NCI-H1048 (cell line): Measurements from ENCODE around the gene LSMEM2.

ENCODE experiments used
- DNase-seq: peaks from one replicate; lab custom pipeline; 2025; lab: John Stamatoyannopoulos, UW

The LSMEM2 gene

GRCh38 chr3:50322386-50323091, 43.7 kb downstream of the LSMEM2 start, which contains the start of gene HYAL2:
Gene HYAL2 (minus strand): TSS chr3:50322745. CDS start chr3:50320489, 2,256 bp downstream.
- no peak for DNase-seq

GRCh38 chr3:50323092-50323600, 44.3 kb downstream of the LSMEM2 start:
- no peak for DNase-seq

GRCh38 chr3:50323614-50324199, 44.8 kb downstream of the LSMEM2 start:
- no peak for DNase-seq

- DNase-seq = peak; percentile 61
Observed at GRCh38 chr3:50324351-50325112, 45.6 kb downstream of the LSMEM2 start.

- no peak for DNase-seq
Observed at GRCh38 chr3:50325113-50325480, 46.2 kb downstream of the LSMEM2 start.

GRCh38 chr3:50325497-50326181, 46.8 kb downstream of the LSMEM2 start:
- DNase-seq = no peak

- no peak for DNase-seq
Observed at GRCh38 chr3:50326182-50326541, 47.3 kb downstream of the LSMEM2 start.

- no peak for DNase-seq
Observed at GRCh38 chr3:50327129-50327528, 48.2 kb downstream of the LSMEM2 start.

GRCh38 chr3:50327943-50328691, 49.2 kb downstream of the LSMEM2 start, which contains the start of gene TUSC2:
Gene TUSC2 (minus strand): TSS chr3:50328223. CDS start chr3:50328099, 124 bp downstream.
- DNase-seq = peak; percentile 95

- DNase-seq = no peak
Observed at GRCh38 chr3:50330330-50330729, 51.4 kb downstream of the LSMEM2 start.

- no peak for DNase-seq
Observed at GRCh38 chr3:50331364-50331907, 52.5 kb downstream of the LSMEM2 start.

GRCh38 chr3:50333744-50334328, 54.9 kb downstream of the LSMEM2 start:
- DNase-seq = no peak

- no peak for DNase-seq
Observed at GRCh38 chr3:50334339-50335075, 55.6 kb downstream of the LSMEM2 start.

- DNase-seq = no peak
Observed at GRCh38 chr3:50336452-50337174, 57.7 kb downstream of the LSMEM2 start.

GRCh38 chr3:50337175-50337861, 58.4 kb downstream of the LSMEM2 start:
- peak; percentile 95 for DNase-seq
